Measurements from ENCODE around the gene ARHGAP12. TPM values are rescaled to one million over a fixed set of nuclear protein-coding genes. Genes with fewer than 3 reads are reported as not detected.

Gene ARHGAP12
- total and polyA plus RNA-seq, 8 donors, result 25.5 to 40.4 (median 37.3) TPM

GRCh38 chr10:31829776-31830175 is 98.9 kb downstream of the ARHGAP12 start:
- Histone ChIP-seq H3K4me1 (no peaks in the 10 kb centered on the region), H3K4me3 (no peak overlapping the region), H3K27me3 (no peaks in the 10 kb centered on the region), H3K27ac (no peak overlapping the region), H3K36me3 (no peaks in the 10 kb centered on the region), H3K9me3 (no peaks in the 10 kb centered on the region)
- no peak for ATAC-seq
- intact Hi-C loops (cut with DNase I), result no loop called here
- TF ChIP-seq, protein P1, sequence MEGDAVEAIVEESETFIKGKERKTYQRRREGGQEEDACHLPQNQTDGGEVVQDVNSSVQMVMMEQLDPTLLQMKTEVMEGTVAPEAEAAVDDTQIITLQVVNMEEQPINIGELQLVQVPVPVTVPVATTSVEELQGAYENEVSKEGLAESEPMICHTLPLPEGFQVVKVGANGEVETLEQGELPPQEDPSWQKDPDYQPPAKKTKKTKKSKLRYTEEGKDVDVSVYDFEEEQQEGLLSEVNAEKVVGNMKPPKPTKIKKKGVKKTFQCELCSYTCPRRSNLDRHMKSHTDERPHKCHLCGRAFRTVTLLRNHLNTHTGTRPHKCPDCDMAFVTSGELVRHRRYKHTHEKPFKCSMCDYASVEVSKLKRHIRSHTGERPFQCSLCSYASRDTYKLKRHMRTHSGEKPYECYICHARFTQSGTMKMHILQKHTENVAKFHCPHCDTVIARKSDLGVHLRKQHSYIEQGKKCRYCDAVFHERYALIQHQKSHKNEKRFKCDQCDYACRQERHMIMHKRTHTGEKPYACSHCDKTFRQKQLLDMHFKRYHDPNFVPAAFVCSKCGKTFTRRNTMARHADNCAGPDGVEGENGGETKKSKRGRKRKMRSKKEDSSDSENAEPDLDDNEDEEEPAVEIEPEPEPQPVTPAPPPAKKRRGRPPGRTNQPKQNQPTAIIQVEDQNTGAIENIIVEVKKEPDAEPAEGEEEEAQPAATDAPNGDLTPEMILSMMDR (IDR thresholded peaks at IDR 0.05), result no peak
- DNase-seq, result no peak

DNA sequence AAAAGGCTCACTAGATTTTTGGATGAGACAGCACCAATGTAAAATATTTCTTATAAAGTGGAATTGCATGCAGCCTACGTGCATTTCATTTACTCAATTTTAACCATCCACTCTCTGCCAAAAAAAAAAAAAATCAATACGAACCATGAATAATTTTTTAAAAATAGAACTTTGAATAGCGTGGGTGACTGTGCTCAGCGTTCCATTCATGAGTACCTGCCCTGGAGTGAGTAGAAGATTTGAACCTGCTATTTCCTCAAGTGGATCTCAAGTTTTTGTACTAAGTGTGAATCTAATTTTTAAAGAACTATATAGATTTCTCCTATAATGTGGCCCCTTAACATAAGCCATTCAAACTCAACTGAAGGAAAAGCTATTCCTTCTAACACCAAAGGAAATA is 105.3 kb downstream of the ARHGAP12 start:
- Histone ChIP-seq H3K27me3 (no peaks in the 10 kb centered on the region), H3K27ac (no peak overlapping the region), H3K9me3 (no peaks in the 10 kb centered on the region), H3K36me3 (no peaks in the 10 kb centered on the region), H3K4me3 (no peak overlapping the region), H3K4me1 (no peaks in the 10 kb centered on the region)
- ATAC-seq (no peak), DNase-seq (no peak)
- TF ChIP-seq, protein P1 (IDR thresholded peaks at IDR 0.05), result no peak
- intact Hi-C loops (cut with DNase I), result no loop called here

GRCh38 chr10:31822616-31823318 is 105.9 kb downstream of the ARHGAP12 start:
- H3K27me3 ChIP-seq, result no peaks in the 10 kb centered on the region
- TF ChIP-seq, protein P1 (IDR thresholded peaks at IDR 0.05), result no peak
- no peak overlapping the region for H3K27ac ChIP-seq
- H3K9me3 ChIP-seq, result no peaks in the 10 kb centered on the region
- no peaks in the 10 kb centered on the region for H3K36me3 ChIP-seq
- DNase-seq (no peak), ATAC-seq (no peak)
- no peak overlapping the region for H3K4me3 ChIP-seq
- no peaks in the 10 kb centered on the region for H3K4me1 ChIP-seq
- intact Hi-C loops (cut with DNase I), result no loop called here

DNA sequence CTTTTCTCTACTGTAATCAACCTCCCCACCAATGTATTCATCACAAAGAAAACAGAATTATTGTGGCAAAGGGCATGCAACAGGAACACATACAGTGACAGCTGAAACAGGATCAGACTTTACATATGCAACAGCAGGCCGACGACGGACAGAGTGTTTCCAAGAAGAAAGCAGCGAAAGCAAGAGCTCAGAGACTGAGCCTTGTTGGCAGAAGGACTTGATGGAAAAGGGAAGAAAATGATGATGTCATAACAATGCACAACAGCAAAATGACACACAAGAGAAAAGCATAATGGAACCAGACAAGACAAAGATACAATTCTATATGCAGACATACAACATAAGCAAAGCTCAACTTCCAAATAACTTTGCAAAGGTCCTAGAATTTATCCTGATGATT is 106.5 kb downstream of the ARHGAP12 start:
- intact Hi-C loops (cut with DNase I), result no loop called here
- TF ChIP-seq, protein P1 (IDR thresholded peaks at IDR 0.05), result no peak
- Histone ChIP-seq H3K27ac (no peak overlapping the region), H3K4me3 (no peak overlapping the region), H3K27me3 (no peaks in the 10 kb centered on the region), H3K9me3 (no peaks in the 10 kb centered on the region), H3K36me3 (no peaks in the 10 kb centered on the region), H3K4me1 (no peaks in the 10 kb centered on the region)
- ATAC-seq (no peak), DNase-seq (no peak)

DNA sequence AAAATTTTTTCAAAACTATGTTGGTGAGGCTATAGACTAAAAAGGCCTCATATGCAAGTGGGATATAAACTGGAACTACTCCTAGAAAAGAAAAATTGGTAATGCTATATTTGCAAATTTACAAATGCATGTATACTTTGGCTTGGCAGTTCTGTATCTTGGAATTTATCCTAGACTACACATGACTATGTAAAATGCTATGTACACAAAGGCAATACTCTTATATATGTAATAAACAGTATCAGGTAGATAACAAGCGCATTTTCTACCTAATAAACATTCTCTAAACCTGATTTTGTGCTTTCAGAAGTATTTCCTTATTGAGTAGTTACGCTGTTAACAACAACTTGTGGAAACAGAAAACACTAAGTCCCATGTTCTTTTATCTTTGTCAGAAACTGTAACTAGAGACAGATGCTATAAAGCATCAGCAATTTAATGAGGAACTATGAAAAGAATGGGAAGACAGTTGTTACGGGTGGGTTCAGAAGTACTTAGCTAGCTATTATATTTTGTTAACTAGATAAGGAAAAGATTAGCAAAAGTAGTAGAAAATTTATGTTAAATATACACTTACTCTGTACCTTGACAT is 107.8 kb downstream of the ARHGAP12 start:
- ATAC-seq (no peak), DNase-seq (no peak)
- TF ChIP-seq, protein P1 (IDR thresholded peaks at IDR 0.05), result no peak
- no peaks in the 10 kb centered on the region for H3K9me3 ChIP-seq
- no peaks in the 10 kb centered on the region for H3K4me1 ChIP-seq
- no peaks in the 10 kb centered on the region for H3K36me3 ChIP-seq
- H3K27me3 ChIP-seq, result no peaks in the 10 kb centered on the region
- H3K27ac ChIP-seq, result no peak overlapping the region
- H3K4me3 ChIP-seq, result no peak overlapping the region
- intact Hi-C loops (cut with DNase I), result no loop called here

Measured in left lung (tissue), 10 donors.